Memory B cell (primary cell): ENCODE measurements around the gene SLC9A3.

Experiments
- ATAC-seq: fragments of 150-1000 bp; cut with Tn5 transposase; 2 replicates; pipeline ENCODE4 v1.10.0; 2021; ENCODE audit warnings: low read depth, mild to moderate bottlenecking, moderate library complexity
- DNase-seq, 2 donors: peaks; one replicate each; pipeline ENCODE4 v3.0.0; 2022; ENCODE audit warnings: low spot score in 2 of 2
- H3K27ac Mint-ChIP-seq: one replicate; pipeline ENCODE4 v1.8.0; 2022; ENCODE audit warnings: mild to moderate bottlenecking, moderate library complexity, mixed read lengths
- H3K27me3 Mint-ChIP-seq: one replicate; pipeline ENCODE4 v1.8.0; 2022; ENCODE audit warnings: mixed read lengths
- H3K36me3 Mint-ChIP-seq: one replicate; pipeline ENCODE4 v1.8.0; 2022; ENCODE audit warnings: mild to moderate bottlenecking, mixed read lengths
- H3K4me1 Mint-ChIP-seq: one replicate; pipeline ENCODE4 v1.8.0; 2022; ENCODE audit warnings: mixed read lengths
- H3K4me3 Mint-ChIP-seq: one replicate; pipeline ENCODE4 v1.8.0; 2022; ENCODE audit warnings: mild to moderate bottlenecking, moderate library complexity, mixed read lengths
- H3K9me3 Mint-ChIP-seq: one replicate; pipeline ENCODE4 v1.8.0; 2022; ENCODE audit warnings: mixed read lengths

SLC9A3 gene

DNA sequence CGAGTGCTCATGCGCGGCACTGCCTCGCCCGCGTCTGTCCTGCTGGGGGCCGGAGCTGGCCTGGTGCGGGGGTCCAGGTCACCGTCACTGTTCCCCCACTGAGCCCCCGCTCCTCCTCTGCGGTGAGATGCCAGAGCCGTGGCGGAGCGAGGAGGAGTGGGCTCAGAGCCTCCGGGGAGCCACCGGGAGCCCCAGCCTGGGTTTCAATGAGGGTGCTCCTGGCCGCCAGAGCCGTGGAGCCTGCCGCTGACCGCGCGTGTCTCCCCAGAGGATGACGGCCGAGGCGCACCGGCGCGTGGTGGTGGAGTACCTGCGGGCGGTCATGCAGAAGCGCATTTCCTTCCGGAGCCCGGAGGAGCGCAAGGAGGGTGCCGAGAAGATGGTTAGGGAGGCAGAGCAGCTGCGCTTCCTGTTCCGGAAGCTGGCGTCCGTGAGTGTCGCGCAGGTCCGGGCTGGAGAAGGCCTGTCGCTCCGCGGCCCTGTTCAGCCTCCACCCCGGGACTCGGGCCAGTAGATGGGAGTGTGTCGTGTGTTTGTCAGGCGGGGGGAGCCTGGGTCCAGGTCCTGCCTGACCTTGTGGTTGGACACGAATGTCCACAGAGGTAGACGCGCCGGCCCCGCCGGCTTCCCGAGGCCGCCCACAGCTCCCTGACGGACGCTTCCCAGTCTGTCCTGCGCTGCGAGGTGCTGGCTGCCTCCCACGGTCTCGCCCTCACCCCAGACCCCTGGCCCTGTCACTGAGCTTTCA lies 59.2 kb downstream of the SLC9A3 start:
- H3K27ac Mint-ChIP-seq, result no peak overlapping the region
- no peaks in the 10 kb centered on the region for H3K27me3 Mint-ChIP-seq
- H3K4me1 Mint-ChIP-seq, result peaks cover 14% of the 10 kb centered on the region
- DNase-seq, result no peak
- no peak for ATAC-seq
- H3K36me3 Mint-ChIP-seq, result peaks cover 25% of the 10 kb centered on the region
- no peaks in the 10 kb centered on the region for H3K9me3 Mint-ChIP-seq
- no peak overlapping the region for H3K4me3 Mint-ChIP-seq

DNA sequence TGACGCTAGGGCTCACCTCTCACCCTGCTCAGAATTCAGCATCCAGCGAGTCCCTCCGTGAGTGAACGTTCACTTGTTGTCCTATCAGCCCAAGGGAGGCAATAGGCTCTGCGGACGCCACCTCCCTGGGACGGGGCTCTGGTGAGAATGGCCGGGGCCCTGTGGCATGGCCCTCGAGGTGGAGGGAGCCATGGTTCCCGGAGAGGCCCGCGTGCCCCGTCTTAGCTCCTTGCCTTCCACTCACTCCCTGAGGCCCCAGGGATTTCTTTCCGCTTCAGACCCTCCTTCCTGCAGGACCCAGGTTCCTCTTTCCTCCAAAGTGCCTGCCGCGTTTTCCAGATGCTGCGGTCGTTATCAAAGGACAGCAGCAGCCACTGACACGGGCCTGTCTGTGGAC lies 59.8 kb downstream of the SLC9A3 start:
- no peak for DNase-seq
- peak overlapping the region; percentile 62 for H3K27ac Mint-ChIP-seq
- peaks cover 13% of the 10 kb centered on the region for H3K4me1 Mint-ChIP-seq
- H3K27me3 Mint-ChIP-seq, result no peaks in the 10 kb centered on the region
- peaks cover 26% of the 10 kb centered on the region for H3K36me3 Mint-ChIP-seq
- peak overlapping the region; percentile 6 for H3K4me3 Mint-ChIP-seq
- no peaks in the 10 kb centered on the region for H3K9me3 Mint-ChIP-seq
- ATAC-seq, result no peak

DNA sequence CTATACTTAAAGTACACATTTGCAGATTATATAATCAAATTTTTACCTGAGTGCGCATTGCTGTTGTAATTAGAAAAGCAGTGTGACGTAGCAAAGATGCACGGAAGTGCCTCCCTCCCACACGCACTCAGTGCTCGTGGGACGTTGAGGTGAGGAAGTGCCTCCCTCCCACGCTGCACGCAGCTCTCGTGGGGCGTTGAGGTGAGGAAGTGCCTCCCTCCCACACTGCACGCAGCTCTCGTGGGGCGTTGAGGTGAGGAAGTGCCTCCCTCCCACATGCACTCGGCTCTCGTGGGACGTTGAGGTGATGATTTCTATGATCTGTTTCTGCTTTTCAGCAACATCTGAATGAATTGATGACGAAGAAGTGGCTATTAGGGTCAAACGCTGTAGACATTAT lies 60.3 kb downstream of the SLC9A3 start:
- ATAC-seq, result peak; percentile 94
- H3K4me1 Mint-ChIP-seq, result peaks cover 13% of the 10 kb centered on the region
- H3K36me3 Mint-ChIP-seq, result peaks cover 23% of the 10 kb centered on the region
- H3K27ac Mint-ChIP-seq, result peak overlapping the region; percentile 62
- H3K27me3 Mint-ChIP-seq, result no peaks in the 10 kb centered on the region
- peak overlapping the region; percentile 6 for H3K4me3 Mint-ChIP-seq
- no peaks in the 10 kb centered on the region for H3K9me3 Mint-ChIP-seq
- peak; percentile 61 to 85 for DNase-seq

DNA sequence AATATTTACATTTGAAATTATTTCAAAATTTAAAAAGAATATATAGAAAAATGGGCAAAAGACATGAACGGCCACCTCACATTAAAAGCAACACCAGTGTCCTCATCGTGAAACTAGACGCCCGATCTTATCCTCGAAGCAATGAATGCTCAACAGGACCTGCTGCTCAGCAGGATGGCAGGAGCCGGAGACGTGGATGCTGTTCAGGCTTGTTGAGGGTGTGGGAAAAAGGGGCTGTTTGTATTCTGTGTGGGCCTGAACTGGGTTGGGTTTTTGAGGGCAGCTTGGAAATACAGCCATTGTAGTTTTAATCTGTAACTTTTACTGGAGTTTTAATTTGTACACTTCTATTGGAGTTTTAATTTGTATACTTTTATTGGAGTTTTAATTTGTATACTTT lies 60.9 kb downstream of the SLC9A3 start:
- DNase-seq (no peak), ATAC-seq (no peak)
- H3K4me1 Mint-ChIP-seq, result peaks cover 13% of the 10 kb centered on the region
- no peaks in the 10 kb centered on the region for H3K27me3 Mint-ChIP-seq
- H3K4me3 Mint-ChIP-seq, result no peak overlapping the region
- H3K36me3 Mint-ChIP-seq, result peaks cover 29% of the 10 kb centered on the region
- peak overlapping the region; percentile 62 for H3K27ac Mint-ChIP-seq
- no peaks in the 10 kb centered on the region for H3K9me3 Mint-ChIP-seq

DNA sequence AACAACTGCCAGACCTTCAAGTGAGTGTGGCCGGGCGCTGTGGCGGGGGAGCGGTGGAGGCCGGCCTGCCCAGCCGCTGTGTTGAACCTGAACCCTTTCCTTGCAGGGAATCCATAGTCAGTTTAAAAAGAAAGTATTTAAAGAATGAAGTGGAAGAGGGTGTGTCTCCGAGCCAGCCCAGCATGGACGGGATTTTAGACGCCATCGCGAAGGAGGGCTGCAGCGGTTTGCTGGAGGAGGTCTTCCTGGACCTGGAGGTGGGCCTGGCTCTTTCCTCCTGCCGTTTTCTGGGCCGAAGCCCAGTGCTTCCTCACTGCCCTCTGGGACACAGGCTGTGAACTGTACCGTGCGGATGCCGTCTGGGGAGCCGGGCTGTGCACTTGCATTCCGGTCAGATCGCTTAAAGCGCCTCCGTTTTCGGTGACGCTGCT lies 62.2 kb downstream of the SLC9A3 start:
- H3K9me3 Mint-ChIP-seq, result no peaks in the 10 kb centered on the region
- H3K4me1 Mint-ChIP-seq, result peaks cover 13% of the 10 kb centered on the region
- ATAC-seq (no peak), DNase-seq (no peak)
- no peaks in the 10 kb centered on the region for H3K27me3 Mint-ChIP-seq
- no peak overlapping the region for H3K4me3 Mint-ChIP-seq
- peak overlapping the region; percentile 35 for H3K27ac Mint-ChIP-seq
- peaks cover 32% of the 10 kb centered on the region for H3K36me3 Mint-ChIP-seq

DNA sequence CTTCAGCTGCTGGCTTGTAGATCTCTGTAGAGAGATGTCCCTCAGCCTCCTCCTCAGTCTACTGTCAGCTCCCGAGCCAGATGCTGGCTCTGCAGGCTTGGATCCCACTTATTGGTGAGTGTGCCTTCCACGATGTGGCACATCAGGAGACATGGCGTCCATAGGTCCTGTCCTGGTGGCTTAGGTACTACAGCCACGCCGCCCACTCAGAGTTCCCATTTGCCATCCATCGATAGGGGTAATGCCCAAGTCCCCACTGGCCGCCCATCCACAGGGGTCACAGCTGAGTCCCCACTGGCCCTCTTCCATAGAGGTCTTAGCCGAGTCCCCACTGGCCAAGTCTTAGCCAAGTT lies 64.0 kb downstream of the SLC9A3 start:
- Mint-ChIP-seq H3K4me1 (peaks cover 13% of the 10 kb centered on the region), H3K27me3 (no peaks in the 10 kb centered on the region), H3K9me3 (no peaks in the 10 kb centered on the region), H3K36me3 (peaks cover 39% of the 10 kb centered on the region), H3K4me3 (no peak overlapping the region), H3K27ac (peak overlapping the region; percentile 51)
- DNase-seq (no peak), ATAC-seq (no peak)

DNA sequence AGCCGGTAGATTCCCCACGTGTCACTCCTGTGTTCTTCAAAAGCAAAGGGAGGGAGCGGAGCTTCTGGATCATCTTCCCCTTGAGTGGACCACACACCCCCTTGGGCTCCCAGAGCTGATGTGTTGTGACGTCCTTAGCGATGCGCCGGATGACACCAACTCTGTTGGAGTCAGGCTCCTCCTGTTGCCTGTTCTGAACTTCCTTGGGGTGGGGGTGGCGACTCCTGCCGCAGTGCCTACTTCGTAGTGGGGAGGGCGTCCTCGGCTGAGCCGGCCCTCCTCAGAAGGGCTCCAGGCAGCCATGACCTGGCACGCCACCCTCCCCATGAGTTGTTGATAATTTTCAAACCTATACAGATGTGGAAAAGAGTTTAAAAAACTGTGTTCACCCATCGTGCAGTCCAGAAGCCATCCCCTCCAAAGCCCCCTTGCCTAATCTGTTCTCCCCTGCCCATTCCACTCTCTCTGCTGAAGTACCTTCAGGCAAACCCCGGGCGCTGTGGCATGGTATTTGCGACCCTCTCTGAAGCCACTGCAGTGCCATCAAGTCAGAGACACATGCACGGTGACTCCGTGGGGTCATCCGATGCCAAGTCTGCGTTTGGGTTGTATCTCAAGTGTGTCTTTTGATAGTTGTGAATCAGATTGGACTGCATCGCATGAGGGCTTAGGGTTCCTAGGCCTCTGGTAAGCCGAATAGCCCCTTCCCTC lies 64.5 kb downstream of the SLC9A3 start:
- Mint-ChIP-seq H3K9me3 (no peaks in the 10 kb centered on the region), H3K27ac (peak overlapping the region; percentile 51), H3K4me3 (no peak overlapping the region), H3K36me3 (peaks cover 43% of the 10 kb centered on the region), H3K27me3 (no peaks in the 10 kb centered on the region), H3K4me1 (peaks cover 11% of the 10 kb centered on the region)
- ATAC-seq, result no peak
- DNase-seq, result no peak

DNA sequence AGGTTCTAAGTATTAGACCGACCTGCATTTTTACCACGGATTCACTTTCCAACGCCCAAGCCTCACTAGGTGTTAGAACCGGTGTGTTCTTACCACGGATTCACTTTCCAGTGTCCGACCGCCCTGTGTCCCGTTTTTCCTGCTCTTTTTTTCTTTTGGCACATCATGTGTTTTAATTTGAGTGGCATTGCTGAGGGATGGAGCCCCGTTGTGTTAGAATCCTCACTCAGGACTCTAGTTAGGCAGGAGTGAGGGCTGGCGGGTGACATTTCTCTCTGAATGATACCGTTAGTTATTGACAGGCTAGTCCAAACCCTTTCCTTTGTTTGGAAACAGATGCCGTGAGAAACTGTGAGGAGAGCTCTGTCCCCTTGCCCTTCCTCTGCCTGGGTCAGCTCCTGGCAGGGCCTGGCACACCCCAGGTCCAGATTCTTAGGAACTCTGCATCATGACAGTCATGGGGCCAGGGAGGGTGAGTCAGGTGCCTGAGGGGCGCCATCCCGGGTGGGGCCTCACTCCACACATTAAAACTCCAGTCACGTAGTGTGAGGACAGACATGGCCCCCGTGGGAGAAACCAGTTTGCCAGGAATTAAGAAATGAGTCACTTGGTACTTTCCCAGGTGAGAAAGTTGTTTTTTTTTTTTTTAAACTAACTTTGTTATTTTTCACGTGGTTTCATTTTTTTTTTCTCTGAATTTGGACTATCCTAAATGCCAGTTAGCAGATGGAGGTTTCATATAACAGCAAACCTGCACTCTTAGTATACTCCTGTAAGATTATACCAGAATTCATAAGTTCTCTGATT lies 65.5 kb downstream of the SLC9A3 start:
- no peak for ATAC-seq

DNA sequence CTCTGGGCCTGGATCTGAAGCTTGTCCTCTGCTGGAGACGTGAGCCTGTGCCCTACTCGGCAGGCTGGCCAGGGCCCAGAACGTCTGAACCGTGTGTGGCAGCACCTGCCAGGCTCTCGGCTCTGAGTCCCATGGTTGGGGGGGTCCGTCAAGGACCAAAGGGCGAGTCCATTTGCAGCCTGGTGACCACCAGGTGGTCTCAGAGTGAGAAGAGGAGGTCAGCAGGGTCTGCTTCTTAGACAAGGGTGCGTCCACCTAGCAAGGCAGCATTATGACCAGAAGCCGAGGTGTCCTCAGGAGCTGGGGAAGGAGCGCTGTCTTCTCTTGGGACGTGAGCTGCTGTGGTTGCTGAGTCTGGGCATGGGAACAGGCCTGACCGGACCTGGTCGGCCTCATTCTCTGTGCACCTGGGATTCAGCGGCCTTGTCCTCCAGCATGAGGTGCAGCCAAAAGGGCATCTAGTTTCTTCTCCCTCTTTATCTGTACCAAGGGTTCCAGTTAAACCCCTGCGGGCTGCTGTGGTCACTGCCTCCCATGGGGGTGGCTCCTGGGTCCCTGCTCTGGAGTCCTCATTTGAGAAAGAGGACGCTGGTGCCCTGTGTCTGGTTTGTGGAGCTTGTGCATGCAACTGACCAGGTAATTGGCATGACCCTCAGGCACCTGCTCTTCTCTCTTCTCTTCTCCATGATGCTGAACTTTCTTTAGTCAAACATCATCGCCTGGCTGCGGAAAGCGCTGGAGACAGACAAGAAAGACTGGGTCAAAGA lies 66.9 kb downstream of the SLC9A3 start:
- DNase-seq (no peak), ATAC-seq (no peak)
- Mint-ChIP-seq H3K4me1 (peaks cover 5% of the 10 kb centered on the region), H3K27ac (no peak overlapping the region), H3K4me3 (no peak overlapping the region), H3K9me3 (peaks cover 4% of the 10 kb centered on the region), H3K27me3 (no peaks in the 10 kb centered on the region), H3K36me3 (peaks cover 58% of the 10 kb centered on the region)

More for the DNA sequence above, 65.5 kb downstream of the SLC9A3 start:
- Mint-ChIP-seq H3K9me3 (peaks cover 2% of the 10 kb centered on the region), H3K27me3 (no peaks in the 10 kb centered on the region), H3K4me1 (peaks cover 7% of the 10 kb centered on the region), H3K36me3 (peaks cover 48% of the 10 kb centered on the region), H3K4me3 (no peak overlapping the region), H3K27ac (no peak overlapping the region)
- DNase-seq, result no peak

DNA sequence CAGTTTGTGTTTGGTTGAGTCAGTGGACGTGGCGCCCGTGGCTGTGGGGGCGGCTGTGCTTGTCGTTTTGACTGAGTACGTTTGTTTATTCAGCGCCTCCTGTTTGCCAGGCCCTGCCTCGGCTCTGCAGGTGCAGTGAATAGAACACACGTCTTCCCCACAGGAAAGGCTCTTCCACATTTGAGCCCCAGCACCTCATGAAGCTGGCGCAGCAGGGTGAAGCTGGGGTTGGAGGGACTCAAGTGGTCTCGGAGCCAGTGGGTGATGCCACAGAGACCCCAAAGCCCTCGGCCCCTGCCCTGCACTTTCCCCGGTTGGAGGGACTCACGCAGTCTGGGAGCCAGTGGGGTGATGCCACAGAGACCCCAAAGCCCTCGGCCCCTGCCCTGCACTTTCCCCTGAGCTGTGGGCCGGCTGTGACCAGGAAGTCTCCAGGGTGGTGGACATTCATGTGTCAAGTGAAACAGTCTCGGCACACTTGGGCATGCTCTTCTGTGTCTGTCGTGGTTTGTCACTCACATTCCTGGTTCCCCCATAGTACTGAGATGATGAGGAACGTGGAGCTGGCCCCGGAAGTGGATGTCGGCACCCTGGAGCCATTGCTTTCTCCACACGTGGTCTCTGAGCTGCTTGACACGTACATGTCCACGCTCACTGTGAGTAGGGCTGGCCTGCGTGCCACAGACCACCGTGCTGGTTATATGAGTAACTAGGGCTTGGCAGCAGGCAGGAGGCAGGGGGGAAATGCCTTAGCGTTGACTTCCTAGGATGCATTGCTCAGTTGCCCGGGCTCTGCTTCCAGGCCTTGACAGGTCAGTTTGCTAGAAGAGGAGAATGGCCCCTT lies 67.7 kb downstream of the SLC9A3 start:
- Mint-ChIP-seq H3K27ac (no peak overlapping the region), H3K4me1 (peaks cover 5% of the 10 kb centered on the region), H3K9me3 (peaks cover 9% of the 10 kb centered on the region), H3K4me3 (no peak overlapping the region), H3K36me3 (peaks cover 59% of the 10 kb centered on the region), H3K27me3 (no peaks in the 10 kb centered on the region)
- DNase-seq, result no peak
- ATAC-seq, result no peak

DNA sequence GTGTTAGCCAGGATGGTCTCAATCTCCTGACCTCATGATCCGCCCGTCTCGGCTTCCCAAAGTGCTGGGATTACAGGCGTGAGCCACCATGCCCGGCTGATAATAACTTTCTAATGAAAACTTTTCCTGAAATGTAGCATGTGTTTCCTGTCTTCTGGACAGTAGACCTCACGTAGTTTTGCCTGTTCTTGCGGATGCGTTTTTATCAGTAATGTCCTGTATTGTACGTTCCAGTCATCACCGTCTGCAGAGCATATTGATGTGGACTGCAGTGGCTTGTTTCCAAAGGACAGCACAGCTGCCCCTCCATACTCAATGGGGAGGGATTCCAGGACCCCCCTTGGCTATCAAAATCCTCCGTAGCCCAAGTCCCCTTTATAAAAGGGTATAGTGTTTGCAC lies 68.4 kb downstream of the SLC9A3 start:
- Mint-ChIP-seq H3K9me3 (peaks cover 11% of the 10 kb centered on the region), H3K36me3 (peaks cover 65% of the 10 kb centered on the region), H3K4me1 (peaks cover 5% of the 10 kb centered on the region)

DNA sequence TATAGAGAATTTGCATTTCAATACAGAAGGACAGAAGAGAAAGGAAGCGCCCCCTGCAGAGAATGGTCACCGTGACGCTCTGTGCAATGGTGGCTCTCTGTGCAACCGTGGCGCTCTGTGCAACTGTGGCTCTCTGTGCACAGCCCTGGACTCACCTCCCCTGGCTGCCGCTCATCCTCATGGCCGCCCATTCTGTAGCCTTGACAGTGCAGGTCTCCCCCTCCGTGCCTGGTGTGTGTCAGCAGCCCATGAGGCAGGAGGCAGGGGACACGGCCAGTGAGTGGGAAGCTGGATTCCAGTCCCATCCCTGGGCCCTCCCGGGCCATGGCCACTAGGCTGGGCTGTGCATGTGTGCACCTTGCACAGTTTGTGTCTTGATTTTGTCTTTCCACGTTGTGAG lies 69.3 kb downstream of the SLC9A3 start:
- H3K4me1 Mint-ChIP-seq, result peaks cover 5% of the 10 kb centered on the region
- no peak overlapping the region for H3K27ac Mint-ChIP-seq

More for the DNA sequence above, 68.4 kb downstream of the SLC9A3 start:
- DNase-seq, result no peak
- no peaks in the 10 kb centered on the region for H3K27me3 Mint-ChIP-seq
- H3K4me3 Mint-ChIP-seq, result no peak overlapping the region
- no peak overlapping the region for H3K27ac Mint-ChIP-seq
- no peak for ATAC-seq

More for the DNA sequence above, 69.3 kb downstream of the SLC9A3 start:
- Mint-ChIP-seq H3K36me3 (peaks cover 66% of the 10 kb centered on the region), H3K27me3 (no peaks in the 10 kb centered on the region), H3K4me3 (no peak overlapping the region), H3K9me3 (peaks cover 15% of the 10 kb centered on the region)
- no peak for ATAC-seq
- no peak for DNase-seq
